Activated T-cell treated with anti-CD3 and anti-CD28 coated beads for 1 hour (primary cell): ENCODE measurements around the gene JAKMIP1.

ENCODE experiments used
- DNase-seq: peaks from one replicate; pipeline ENCODE4 v3.0.0-alpha.2; 2020; ENCODE audit warnings: low read depth

JAKMIP1 gene

GRCh38 chr4:6065166-6065565 lies 135.2 kb downstream of the JAKMIP1 start:
- DNase-seq = no peak

- no peak for DNase-seq
Observed at GRCh38 chr4:6064383-6064782, 136.0 kb downstream of the JAKMIP1 start.

- no peak for DNase-seq
Observed at GRCh38 chr4:6063684-6064083, 136.7 kb downstream of the JAKMIP1 start.

- no peak for DNase-seq
Observed at GRCh38 chr4:6062133-6062532, 138.2 kb downstream of the JAKMIP1 start.

GRCh38 chr4:6059375-6059805 lies 141.0 kb downstream of the JAKMIP1 start:
- DNase-seq = no peak

GRCh38 chr4:6058531-6059374 lies 141.6 kb downstream of the JAKMIP1 start:
- DNase-seq = no peak

GRCh38 chr4:6056976-6057766 lies 143.2 kb downstream of the JAKMIP1 start:
- DNase-seq = no peak

GRCh38 chr4:6055436-6055835 lies 144.9 kb downstream of the JAKMIP1 start:
- no peak for DNase-seq

GRCh38 chr4:6055030-6055429 lies 145.3 kb downstream of the JAKMIP1 start:
- no peak for DNase-seq

GRCh38 chr4:6054162-6054922 lies 146.0 kb downstream of the JAKMIP1 start:
- no peak for DNase-seq

- DNase-seq = no peak
Observed at GRCh38 chr4:6052679-6053078, 147.7 kb downstream of the JAKMIP1 start.

- DNase-seq = no peak
Observed at GRCh38 chr4:6050551-6050950, 149.8 kb downstream of the JAKMIP1 start.

- no peak for DNase-seq
Observed at GRCh38 chr4:6049985-6050384, 150.4 kb downstream of the JAKMIP1 start.

GRCh38 chr4:6049278-6049677 lies 151.1 kb downstream of the JAKMIP1 start:
- no peak for DNase-seq

GRCh38 chr4:6048537-6048936 lies 151.8 kb downstream of the JAKMIP1 start:
- no peak for DNase-seq

GRCh38 chr4:6047130-6047673 lies 153.1 kb downstream of the JAKMIP1 start:
- DNase-seq = no peak

GRCh38 chr4:6046526-6047129 lies 153.7 kb downstream of the JAKMIP1 start:
- DNase-seq = no peak

- DNase-seq = no peak
Observed at GRCh38 chr4:6044805-6045204, 155.5 kb downstream of the JAKMIP1 start.

- no peak for DNase-seq
Observed at GRCh38 chr4:6044276-6044675, 156.1 kb downstream of the JAKMIP1 start.

GRCh38 chr4:6043843-6044242 lies 156.5 kb downstream of the JAKMIP1 start:
- no peak for DNase-seq

GRCh38 chr4:6043188-6043587 lies 157.2 kb downstream of the JAKMIP1 start:
- DNase-seq = no peak
